Neural cell (in vitro differentiated cells): ENCODE data around the gene ZFYVE28. TPM values are rescaled to one million over a fixed set of nuclear protein-coding genes. Genes with fewer than 3 reads are reported as not detected.
A peak's percentile ranks its signal among the peaks of the same experiment; 100 is the strongest.

ENCODE experiments used
- H2AFZ ChIP-seq: fragments of 200-600, 300-800 bp; sonication (generic), shearing (Covaris generic); 2 replicates; pipeline ENCODE4 v1.6.0; 2014; ENCODE audit warnings: low read depth, mild to moderate bottlenecking, antibody characterized with exemption, low read length, moderate library complexity
- H3F3A ChIP-seq: fragments of 200-600 bp; shearing (Covaris generic); 2 replicates; pipeline ENCODE4 v1.6.1; 2016; ENCODE audit warnings: mild to moderate bottlenecking, moderate library complexity, mixed read lengths, antibody characterized with exemption, low read length; ENCODE audit not compliant: insufficient read depth, poor library complexity, severe bottlenecking
- H3K27ac ChIP-seq: fragments of 200-600, 300-800 bp; sonication (generic), shearing (Covaris generic); 2 replicates; pipeline ENCODE4 v1.5.1; 2014; ENCODE audit warnings: mild to moderate bottlenecking, low read length, moderate library complexity
- H3K27me3 ChIP-seq: fragments of 300-800, 200-600 bp; sonication (generic), shearing (Covaris generic); 2 replicates; pipeline ENCODE4 v1.6.0; 2014; ENCODE audit warnings: mild to moderate bottlenecking, low read depth, low read length, moderate library complexity; ENCODE audit not compliant: insufficient read depth
- H3K36me3 ChIP-seq: fragments of 300-800, 200-600 bp; sonication (generic), shearing (Covaris generic); 2 replicates; pipeline ENCODE4 v1.5.1; 2014; ENCODE audit warnings: mild to moderate bottlenecking, antibody characterized with exemption, low read length, moderate library complexity; ENCODE audit not compliant: insufficient read depth
- H3K4me2 ChIP-seq: fragments of 300-800, 200-600 bp; sonication (generic), shearing (Covaris generic); 2 replicates; pipeline ENCODE4 v1.6.0; 2014; ENCODE audit warnings: mild to moderate bottlenecking, low read length
- H3K4me3 ChIP-seq: fragments of 300-800, 200-600 bp; sonication (generic), shearing (Covaris generic); 2 replicates; pipeline ENCODE4 v1.5.1; 2014; ENCODE audit warnings: mild to moderate bottlenecking, low read length, moderate library complexity
- H3K79me2 ChIP-seq: fragments of 200-600 bp; shearing (Covaris generic); replicated peaks from 2 replicates; pipeline ENCODE4 v1.6.0; 2014; ENCODE audit warnings: mild to moderate bottlenecking, low read length, moderate library complexity; ENCODE audit not compliant: insufficient read depth
- H3K9ac ChIP-seq: fragments of 300-800, 200-600 bp; sonication (generic), shearing (Covaris generic); 2 replicates; pipeline ENCODE4 v1.6.1; 2016; ENCODE audit warnings: mild to moderate bottlenecking, low read length, mixed read lengths
- H3K9me2 ChIP-seq: fragments of 200-600 bp; shearing (Covaris generic); 2 replicates; pipeline ENCODE4 v1.6.1; 2016; ENCODE audit warnings: mild to moderate bottlenecking, low read length, mixed read lengths; ENCODE audit not compliant: insufficient read depth
- H3K9me3 ChIP-seq: fragments of 200-600, 300-800 bp; sonication (generic), shearing (Covaris generic); 2 replicates; pipeline ENCODE4 v1.6.1; 2016; ENCODE audit warnings: mild to moderate bottlenecking, mixed run types, low read length, moderate library complexity, mixed read lengths
- H4K20me1 ChIP-seq: fragments of 200-600 bp; shearing (Covaris generic); 2 replicates; pipeline ENCODE4 v1.6.1; 2016; ENCODE audit warnings: mild to moderate bottlenecking, mixed run types; ENCODE audit not compliant: insufficient read depth
- EP300 ChIP-seq: fragments of 450-650 bp; conservative IDR thresholded peaks from 2 replicates; pipeline ENCODE4 v1.6.1; 2014; ENCODE audit warnings: antibody characterized with exemption, mild to moderate bottlenecking, moderate library complexity; ENCODE audit not compliant: poor library complexity, severe bottlenecking
- EZH2 ChIP-seq: fragments of 200-600, 300-800 bp; shearing (Covaris generic), sonication (generic); IDR thresholded peaks from 2 replicates; pipeline ENCODE4 v1.6.1; 2014; ENCODE audit warnings: antibody characterized with exemption, low read length, borderline replicate concordance, mild to moderate bottlenecking; ENCODE audit not compliant: insufficient read depth, poor library complexity, severe bottlenecking
- MXI1 ChIP-seq: fragments of 450-650 bp; conservative IDR thresholded peaks from 2 replicates; pipeline ENCODE4 v1.6.1; 2014; ENCODE audit warnings: antibody characterized with exemption, mild to moderate bottlenecking; ENCODE audit not compliant: poor library complexity, severe bottlenecking
- POLR2AphosphoS5 ChIP-seq: IDR thresholded peaks from 2 replicates; pipeline ENCODE4 v1.6.1; 2012
- TAF1 ChIP-seq: IDR thresholded peaks from 2 replicates; pipeline ENCODE4 v1.6.1; 2012; ENCODE audit warnings: low read depth
- polyA plus RNA-seq: library from polyadenylated mRNA; depleted of rRNA; stranded (reverse); fragments of >200 nt; gene quantifications from 2 replicates; pipeline ENCODE4 v1.2.3, GENCODE V29; 2014
- TF ChIP-seq, protein P1 (sequence below): fragments of 450-650 bp; IDR thresholded peaks from 2 replicates; pipeline ENCODE4 v1.5.1; 2014; ENCODE audit warnings: antibody characterized with exemption, mild to moderate bottlenecking, moderate library complexity; ENCODE audit not compliant: poor library complexity, severe bottlenecking
- TF ChIP-seq, protein P2 (sequence below): IDR thresholded peaks from 2 replicates; pipeline ENCODE4 v1.6.1; 2012; ENCODE audit warnings: borderline replicate concordance

Gene ZFYVE28
- polyA plus RNA-seq, 1 donor from 2014 or later, result 2.4 TPM

DNA sequence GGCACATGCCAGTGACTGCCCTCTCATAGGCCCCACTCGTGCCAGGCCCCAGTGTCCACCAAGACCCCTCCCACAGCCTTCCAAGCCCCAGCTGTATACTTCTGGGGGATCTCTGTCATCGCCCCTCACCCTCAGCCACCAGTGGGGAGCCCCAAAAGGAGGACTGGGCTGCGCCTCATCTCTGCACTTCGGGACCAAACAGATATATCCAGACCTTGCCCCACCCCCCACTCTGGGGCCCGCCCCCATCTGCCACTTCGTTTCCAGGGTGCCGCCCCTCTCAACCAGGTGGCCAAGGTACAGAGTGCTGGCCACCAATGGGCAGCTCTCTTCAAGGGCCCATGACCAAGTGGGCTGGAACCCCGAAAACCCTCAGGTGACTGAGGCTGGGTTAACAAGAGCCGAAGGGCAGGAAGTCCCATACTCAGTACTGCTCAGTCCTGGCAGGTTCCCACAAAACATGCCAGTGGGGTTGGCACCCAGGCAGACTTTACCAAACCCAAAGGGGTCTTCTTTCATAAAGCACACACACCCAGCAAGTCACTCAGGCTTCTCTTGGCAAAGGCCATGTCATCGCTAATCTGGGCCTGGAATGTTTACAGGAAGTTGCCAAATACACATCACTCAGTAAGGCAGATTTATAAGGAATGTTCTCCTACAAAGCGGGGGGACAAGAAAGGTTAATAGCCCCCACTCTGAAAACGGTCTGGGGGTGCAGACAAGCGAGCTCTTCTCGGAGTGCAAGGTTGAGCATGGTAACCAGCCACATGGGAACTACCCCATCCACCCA lies 4.4 kb downstream of the ZFYVE28 start:
- Histone ChIP-seq H3F3A (no peaks in the 10 kb centered on the region), H3K79me2 (no peaks in the 10 kb centered on the region), H3K9me2 (no peaks in the 10 kb centered on the region), H3K9ac (no peak overlapping the region), H3K27me3 (peaks cover 67% of the 10 kb centered on the region), H3K36me3 (no peaks in the 10 kb centered on the region), H3K4me3 (no peak overlapping the region), H3K9me3 (no peaks in the 10 kb centered on the region), H2AFZ (no peak overlapping the region), H3K27ac (no peak overlapping the region), H4K20me1 (no peaks in the 10 kb centered on the region), H3K4me2 (no peak overlapping the region)
- TF ChIP-seq EP300 (no peak), TAF1 (no peak), EZH2 (no peak), POLR2AphosphoS5 (no peak)
- TF ChIP-seq, protein P1, sequence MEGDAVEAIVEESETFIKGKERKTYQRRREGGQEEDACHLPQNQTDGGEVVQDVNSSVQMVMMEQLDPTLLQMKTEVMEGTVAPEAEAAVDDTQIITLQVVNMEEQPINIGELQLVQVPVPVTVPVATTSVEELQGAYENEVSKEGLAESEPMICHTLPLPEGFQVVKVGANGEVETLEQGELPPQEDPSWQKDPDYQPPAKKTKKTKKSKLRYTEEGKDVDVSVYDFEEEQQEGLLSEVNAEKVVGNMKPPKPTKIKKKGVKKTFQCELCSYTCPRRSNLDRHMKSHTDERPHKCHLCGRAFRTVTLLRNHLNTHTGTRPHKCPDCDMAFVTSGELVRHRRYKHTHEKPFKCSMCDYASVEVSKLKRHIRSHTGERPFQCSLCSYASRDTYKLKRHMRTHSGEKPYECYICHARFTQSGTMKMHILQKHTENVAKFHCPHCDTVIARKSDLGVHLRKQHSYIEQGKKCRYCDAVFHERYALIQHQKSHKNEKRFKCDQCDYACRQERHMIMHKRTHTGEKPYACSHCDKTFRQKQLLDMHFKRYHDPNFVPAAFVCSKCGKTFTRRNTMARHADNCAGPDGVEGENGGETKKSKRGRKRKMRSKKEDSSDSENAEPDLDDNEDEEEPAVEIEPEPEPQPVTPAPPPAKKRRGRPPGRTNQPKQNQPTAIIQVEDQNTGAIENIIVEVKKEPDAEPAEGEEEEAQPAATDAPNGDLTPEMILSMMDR, result no peak
- TF ChIP-seq, protein P2, sequence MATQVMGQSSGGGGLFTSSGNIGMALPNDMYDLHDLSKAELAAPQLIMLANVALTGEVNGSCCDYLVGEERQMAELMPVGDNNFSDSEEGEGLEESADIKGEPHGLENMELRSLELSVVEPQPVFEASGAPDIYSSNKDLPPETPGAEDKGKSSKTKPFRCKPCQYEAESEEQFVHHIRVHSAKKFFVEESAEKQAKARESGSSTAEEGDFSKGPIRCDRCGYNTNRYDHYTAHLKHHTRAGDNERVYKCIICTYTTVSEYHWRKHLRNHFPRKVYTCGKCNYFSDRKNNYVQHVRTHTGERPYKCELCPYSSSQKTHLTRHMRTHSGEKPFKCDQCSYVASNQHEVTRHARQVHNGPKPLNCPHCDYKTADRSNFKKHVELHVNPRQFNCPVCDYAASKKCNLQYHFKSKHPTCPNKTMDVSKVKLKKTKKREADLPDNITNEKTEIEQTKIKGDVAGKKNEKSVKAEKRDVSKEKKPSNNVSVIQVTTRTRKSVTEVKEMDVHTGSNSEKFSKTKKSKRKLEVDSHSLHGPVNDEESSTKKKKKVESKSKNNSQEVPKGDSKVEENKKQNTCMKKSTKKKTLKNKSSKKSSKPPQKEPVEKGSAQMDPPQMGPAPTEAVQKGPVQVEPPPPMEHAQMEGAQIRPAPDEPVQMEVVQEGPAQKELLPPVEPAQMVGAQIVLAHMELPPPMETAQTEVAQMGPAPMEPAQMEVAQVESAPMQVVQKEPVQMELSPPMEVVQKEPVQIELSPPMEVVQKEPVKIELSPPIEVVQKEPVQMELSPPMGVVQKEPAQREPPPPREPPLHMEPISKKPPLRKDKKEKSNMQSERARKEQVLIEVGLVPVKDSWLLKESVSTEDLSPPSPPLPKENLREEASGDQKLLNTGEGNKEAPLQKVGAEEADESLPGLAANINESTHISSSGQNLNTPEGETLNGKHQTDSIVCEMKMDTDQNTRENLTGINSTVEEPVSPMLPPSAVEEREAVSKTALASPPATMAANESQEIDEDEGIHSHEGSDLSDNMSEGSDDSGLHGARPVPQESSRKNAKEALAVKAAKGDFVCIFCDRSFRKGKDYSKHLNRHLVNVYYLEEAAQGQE, result no peak

DNA sequence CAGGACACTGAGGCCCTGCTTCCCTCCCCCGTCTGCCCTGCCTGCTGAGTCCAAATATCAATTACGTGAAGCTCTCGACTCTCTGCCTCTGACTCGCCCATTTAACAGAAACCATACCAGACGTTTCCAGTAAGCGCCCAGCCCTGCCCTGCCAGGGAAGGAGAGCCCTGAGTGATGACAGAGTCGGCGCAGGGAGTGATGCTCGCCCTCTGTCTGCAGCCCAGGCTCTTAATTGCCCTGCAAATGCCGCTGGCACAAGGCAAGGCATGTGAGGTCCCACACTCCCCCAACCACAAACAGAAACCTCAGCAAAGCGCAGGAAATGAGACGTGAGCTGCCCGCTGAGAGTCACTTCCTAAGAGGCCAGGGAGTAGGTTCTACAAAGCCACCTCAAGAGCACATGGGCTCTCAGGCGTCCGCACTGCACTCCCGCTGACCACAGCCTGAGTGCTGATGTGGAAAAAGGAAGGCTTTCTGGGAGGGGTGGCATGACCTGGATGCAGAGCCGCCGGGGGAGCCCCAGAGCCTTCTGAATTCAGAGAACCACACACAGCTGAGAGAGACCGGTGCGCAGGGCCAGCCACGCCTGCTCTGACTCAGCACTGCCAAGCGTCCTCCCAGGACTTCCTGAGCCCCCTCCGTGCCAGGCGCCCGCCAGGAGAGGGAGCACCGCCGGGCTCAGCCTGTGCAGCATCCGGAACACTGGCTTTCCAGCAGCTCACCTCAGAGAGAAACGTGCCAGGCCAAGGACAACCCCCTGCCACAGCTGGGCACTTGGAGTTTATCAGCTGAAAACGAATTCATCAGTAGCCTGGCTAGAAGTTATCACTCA lies 5.3 kb downstream of the ZFYVE28 start:
- TF ChIP-seq MXI1, result no peak
- TF ChIP-seq, protein P1, result peak; percentile 23
- H3K27ac ChIP-seq, result no peak overlapping the region
- H3K4me2 ChIP-seq, result no peak overlapping the region
- H3F3A ChIP-seq, result no peaks in the 10 kb centered on the region
- H3K9me2 ChIP-seq, result no peaks in the 10 kb centered on the region
- H3K79me2 ChIP-seq, result no peaks in the 10 kb centered on the region
- no peak overlapping the region for H3K9ac ChIP-seq
- peaks cover 66% of the 10 kb centered on the region for H3K27me3 ChIP-seq
- H3K4me3 ChIP-seq, result no peak overlapping the region
- H3K9me3 ChIP-seq, result no peaks in the 10 kb centered on the region
- H3K36me3 ChIP-seq, result no peaks in the 10 kb centered on the region
- no peak overlapping the region for H2AFZ ChIP-seq
- no peaks in the 10 kb centered on the region for H4K20me1 ChIP-seq
